HG03135 (cell line): ENCODE results near the gene MYO1D.

Experiments used
- ATAC-seq: cut with Tn5 transposase; IDR thresholded peaks from one replicate; pipeline ENCODE4 v1.9.1; 2021; ENCODE audit warnings: mild to moderate bottlenecking, moderate library complexity; ENCODE audit not compliant: unreplicated experiment

The MYO1D gene

GRCh38 chr17:32591405-32591804, 285.5 kb downstream of the MYO1D start:
- no peak for ATAC-seq

- no peak for ATAC-seq
Observed at GRCh38 chr17:32590974-32591373, 285.9 kb downstream of the MYO1D start.

- ATAC-seq: no peak
Observed at GRCh38 chr17:32588982-32589381, 287.9 kb downstream of the MYO1D start.

GRCh38 chr17:32588135-32588534, 288.8 kb downstream of the MYO1D start:
- ATAC-seq: no peak

- no peak for ATAC-seq
Observed at GRCh38 chr17:32586666-32587065, 290.3 kb downstream of the MYO1D start.

- ATAC-seq: no peak
Observed at GRCh38 chr17:32584792-32585191, 292.1 kb downstream of the MYO1D start.

- no peak for ATAC-seq
Observed at GRCh38 chr17:32583053-32583452, 293.9 kb downstream of the MYO1D start.

- ATAC-seq: no peak
Observed at GRCh38 chr17:32575852-32576251, 301.1 kb downstream of the MYO1D start.

GRCh38 chr17:32570081-32570396, 306.9 kb downstream of the MYO1D start:
- no peak for ATAC-seq

GRCh38 chr17:32569171-32570080, 307.5 kb downstream of the MYO1D start:
- peak; percentile 54 for ATAC-seq

- ATAC-seq: no peak
Observed at GRCh38 chr17:32568705-32569104, 308.2 kb downstream of the MYO1D start.

GRCh38 chr17:32567511-32567910, 309.4 kb downstream of the MYO1D start:
- no peak for ATAC-seq

GRCh38 chr17:32567086-32567485, 309.8 kb downstream of the MYO1D start:
- no peak for ATAC-seq

- ATAC-seq: no peak
Observed at GRCh38 chr17:32566303-32566702, 310.6 kb downstream of the MYO1D start.

GRCh38 chr17:32565401-32565800, 311.5 kb downstream of the MYO1D start:
- no peak for ATAC-seq

- ATAC-seq: no peak
Observed at GRCh38 chr17:32564325-32564724, 312.6 kb downstream of the MYO1D start.

GRCh38 chr17:32563583-32563982, 313.3 kb downstream of the MYO1D start:
- no peak for ATAC-seq

- ATAC-seq: peak; percentile 87
Observed at GRCh38 chr17:32558997-32559650, 317.8 kb downstream of the MYO1D start.

GRCh38 chr17:32558326-32558955, 318.5 kb downstream of the MYO1D start:
- no peak for ATAC-seq

- no peak for ATAC-seq
Observed at GRCh38 chr17:32555611-32556310, 321.2 kb downstream of the MYO1D start.

- no peak for ATAC-seq
Observed at GRCh38 chr17:32553168-32553567, 323.8 kb downstream of the MYO1D start.
